OCI-LY3 (cell line): ENCODE data around the gene HELZ.

Experiments
- CTCF ChIP-seq: fragments of 200-600, 300-600 bp; sonication (generic); IDR thresholded peaks from 2 replicates; pipeline ENCODE4 v1.5.1; 2014; ENCODE audit warnings: antibody characterized with exemption, low read length, low read depth
- EZH2phosphoT487 ChIP-seq: fragments of 200-600 bp; shearing (Covaris generic); IDR thresholded peaks from 2 replicates; pipeline ENCODE4 v1.6.1; 2018; ENCODE audit warnings: antibody characterized with exemption, mixed run types, low read depth

- TF ChIP-seq EZH2phosphoT487 (no peak), CTCF (no peak)
These were observed 118.0 kb downstream of the HELZ start for GRCh38 chr17:67126983-67127382.
